RCC 7860 (cell line): ENCODE data around the gene IGSF23.

Source experiments
- DNase-seq: peaks from one replicate; pipeline ENCODE4 v3.0.0-alpha.2; 2015; ENCODE audit warnings: low spot score
- FAIRE-seq: peaks from 2 replicates; lab custom pipeline; 2012; peaks lifted over from hg19 to GRCh38; lab: Jason Lieb, UNC

Gene IGSF23, protein sequence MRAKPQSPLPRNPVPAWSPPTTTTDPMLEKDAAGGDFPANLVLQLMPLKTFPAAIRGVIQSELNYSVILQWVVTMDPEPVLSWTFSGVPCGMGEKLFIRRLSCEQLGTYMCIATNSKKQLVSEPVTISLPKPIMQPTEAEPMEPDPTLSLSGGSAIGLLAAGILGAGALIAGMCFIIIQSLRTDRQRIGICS

DNA sequence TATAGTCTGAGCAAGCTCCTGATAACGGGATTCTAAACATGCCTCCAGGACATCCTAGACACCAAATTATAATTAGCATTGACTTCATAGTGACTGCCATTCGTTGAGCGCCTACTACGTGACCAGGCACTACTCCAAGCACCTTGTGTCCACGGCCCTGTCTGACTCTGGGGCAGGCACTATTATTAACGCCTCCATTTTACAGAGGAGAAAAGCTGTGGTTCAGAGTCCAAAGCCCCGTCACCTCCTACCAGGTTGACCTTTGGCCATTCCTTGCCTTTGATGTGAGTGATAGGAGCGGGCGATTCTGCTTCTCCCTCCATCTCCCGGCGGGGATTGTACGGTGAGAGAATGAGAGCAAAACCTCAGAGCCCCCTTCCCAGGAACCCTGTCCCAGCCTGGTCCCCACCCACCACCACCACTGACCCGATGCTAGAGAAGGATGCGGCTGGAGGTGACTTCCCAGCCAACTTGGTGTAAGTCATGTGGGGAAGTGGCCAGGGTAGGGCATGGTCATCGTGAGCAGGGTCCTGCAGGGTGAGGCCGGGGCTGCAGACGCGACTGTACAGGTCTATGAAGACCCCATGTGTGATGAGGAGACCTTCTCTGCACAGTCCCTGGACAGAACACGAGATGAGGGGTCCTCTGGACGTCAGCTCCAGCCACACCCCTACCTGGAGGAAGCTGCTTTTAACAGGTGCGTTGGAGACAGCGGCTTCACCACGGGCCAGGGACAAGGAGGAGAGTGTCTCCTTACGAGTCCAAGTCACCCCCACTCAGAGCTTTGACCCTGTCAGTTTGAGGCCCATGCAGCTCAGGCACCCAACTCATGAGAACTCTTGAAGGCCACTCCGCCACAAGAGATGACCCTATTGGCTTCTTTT, at the start of gene IGSF23:
Gene IGSF23, plus strand, starts transcription at position 269 of the 884 bp plus-strand sequence. Its CDS starts 83 bp downstream, at position 352.
- FAIRE-seq (no peak), DNase-seq (no peak)

DNA sequence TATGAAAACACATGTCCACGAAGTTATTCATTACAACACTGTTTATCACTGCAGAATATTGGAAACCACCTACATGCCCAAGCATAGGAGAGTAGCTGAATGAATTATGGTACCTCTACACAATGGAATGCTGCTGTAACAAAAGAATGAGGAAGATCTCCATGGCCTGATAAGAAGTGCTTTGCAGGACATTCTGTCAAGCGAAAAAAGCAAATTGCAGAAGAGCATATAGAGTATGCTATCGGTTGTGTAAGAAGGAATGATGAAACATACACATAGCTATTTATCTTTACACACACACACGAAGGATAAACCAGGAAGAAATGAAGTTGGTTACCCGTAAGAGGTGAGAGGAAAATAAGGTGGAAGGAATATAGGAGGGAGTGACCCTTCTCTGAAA, 46.4 kb upstream of the IGSF23 start:
- DNase-seq: no peak
- FAIRE-seq: no peak

DNA sequence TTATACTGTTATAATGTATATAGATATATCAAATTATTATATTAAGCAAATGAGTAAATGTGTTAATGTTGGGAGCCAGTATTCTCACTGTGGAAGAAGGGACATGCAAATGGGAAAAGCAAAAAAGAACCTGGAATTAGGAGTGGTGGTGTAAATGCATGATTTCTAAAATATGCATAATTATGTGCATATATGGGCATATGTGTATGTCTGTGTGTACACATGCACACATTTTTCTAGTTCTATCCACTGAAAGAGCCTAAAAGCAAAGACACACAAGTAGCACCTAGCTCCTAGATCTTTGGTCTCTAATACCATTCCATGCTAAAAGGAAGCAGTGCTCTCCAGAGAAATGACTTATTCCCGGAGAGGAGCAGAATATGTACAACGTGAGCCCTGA, 45.6 kb upstream of the IGSF23 start:
- FAIRE-seq (no peak), DNase-seq (no peak)

DNA sequence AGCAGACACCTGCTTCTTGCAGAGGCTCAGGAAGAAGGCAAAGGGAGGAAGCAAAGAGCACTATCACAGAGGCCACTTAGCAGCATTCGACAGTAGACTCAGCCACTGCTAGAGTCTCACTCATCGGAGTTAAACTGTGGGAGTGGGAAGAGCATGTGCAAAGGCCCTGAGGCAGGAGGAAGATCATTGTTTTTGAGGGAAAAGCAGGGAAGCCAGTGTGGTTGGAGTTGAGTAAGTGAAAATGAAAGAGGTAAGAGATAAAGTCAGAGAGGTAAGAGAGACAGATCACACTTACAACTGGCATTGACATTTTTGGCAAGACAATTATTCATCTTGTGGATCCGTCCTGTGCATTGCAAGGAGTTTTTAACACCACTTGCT, 42.8 kb upstream of the IGSF23 start:
- no peak for FAIRE-seq
- no peak for DNase-seq

DNA sequence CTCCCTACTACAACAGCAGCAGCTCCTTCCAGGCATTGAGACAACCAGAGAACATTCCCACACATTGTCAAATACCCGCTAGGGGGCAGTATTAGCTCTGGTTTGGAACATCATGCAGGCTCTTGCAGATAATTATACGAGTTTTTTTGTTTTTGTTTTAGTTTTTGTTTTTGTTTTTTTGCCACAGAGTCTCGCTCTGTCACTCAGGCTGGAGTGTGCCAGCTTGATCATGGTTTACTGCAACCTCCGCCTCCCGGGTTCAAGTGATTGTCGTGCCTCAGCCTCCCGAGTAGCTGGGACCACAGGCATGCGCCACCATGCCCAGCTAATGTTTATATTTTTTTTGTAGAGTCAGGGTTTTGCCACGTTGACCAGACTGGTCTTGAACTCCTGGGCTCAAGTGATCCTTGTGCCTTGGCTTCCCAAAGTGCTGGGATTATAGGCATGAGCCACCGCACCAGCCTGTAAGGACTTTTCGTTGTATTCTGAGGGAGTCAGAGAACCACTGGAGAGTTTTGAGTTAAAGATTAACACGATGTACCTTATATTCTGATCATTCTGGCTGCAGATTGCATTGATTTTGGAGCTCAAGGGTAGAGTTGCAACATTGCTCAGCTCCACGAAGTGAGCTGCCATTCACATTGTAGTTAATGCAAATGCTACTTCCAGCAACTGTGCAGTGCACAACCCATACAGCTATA, 42.2 kb upstream of the IGSF23 start:
- FAIRE-seq: peak; percentile 30

DNA sequence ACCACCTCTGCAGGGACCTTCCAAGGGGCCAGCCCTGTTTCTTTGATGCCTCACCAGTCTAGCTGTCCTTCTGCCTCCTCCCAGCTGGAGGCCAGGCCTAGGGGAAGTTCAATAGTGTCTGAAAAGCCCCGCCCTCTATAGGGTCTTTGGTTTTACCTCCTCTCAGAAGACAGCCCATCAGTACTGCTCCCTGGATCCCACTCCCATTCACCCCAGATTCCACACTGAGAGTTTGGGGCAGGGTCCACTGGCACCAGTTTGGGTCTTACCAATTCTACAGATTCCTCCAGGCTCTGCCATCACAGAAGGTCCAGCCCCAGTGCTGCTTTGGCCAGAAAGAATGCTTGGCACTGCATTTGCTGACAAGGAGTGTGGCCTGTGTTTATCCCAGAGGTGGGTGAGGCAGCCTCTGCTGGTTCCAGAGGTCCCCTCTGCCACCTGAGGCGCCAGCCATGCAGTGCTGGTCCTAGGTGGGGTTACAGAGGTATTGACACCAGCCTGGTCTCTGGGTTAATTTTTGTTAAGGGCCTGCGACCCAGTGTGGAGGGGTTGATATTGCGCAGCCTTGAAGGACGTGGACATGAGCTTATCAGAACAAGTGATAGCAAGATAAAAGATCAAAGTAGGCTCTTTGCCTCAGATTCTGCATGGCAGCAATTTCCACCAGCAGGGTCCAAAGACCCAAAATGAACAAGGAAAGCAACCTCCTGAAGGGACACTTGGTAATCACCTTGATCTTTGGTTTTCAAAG, 41.4 kb upstream of the IGSF23 start:
- DNase-seq: no peak
- FAIRE-seq: no peak

More for the DNA sequence above, 42.2 kb upstream of the IGSF23 start:
- peak; percentile 49 for DNase-seq

DNA sequence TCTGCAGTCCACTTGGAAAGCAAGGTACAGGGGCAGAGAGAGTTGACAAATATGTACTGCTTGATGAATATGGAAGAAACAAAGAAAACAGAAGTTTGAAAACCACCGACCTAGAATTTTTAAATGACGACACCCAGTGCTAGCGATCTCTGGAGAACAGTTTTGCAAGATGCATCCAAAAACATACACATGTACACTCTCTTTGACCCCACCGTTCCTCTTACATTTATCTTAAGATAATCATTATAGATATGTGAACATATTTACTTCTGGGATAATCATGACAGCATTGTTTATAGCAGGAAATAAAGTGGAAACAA, 40.8 kb upstream of the IGSF23 start:
- DNase-seq (no peak), FAIRE-seq (no peak)

DNA sequence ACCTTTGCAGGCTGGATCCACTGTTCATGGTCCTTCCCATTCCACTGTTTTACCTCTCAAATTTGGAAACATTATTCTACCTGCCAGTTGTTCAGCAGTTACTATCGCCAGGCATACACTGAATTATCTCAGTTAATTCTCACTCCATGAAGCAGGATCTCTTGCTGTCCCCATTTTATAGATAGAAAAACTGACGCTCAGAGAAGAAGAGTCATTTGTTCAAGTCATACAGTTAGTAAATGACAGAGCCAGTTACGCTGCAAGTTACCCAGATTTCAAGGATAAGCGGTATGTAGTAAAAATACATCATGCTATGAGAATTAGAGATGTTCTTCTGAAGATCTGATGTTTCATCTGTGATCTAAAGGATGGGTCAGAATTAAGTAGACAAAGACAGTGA, 40.2 kb upstream of the IGSF23 start:
- FAIRE-seq: no peak

DNA sequence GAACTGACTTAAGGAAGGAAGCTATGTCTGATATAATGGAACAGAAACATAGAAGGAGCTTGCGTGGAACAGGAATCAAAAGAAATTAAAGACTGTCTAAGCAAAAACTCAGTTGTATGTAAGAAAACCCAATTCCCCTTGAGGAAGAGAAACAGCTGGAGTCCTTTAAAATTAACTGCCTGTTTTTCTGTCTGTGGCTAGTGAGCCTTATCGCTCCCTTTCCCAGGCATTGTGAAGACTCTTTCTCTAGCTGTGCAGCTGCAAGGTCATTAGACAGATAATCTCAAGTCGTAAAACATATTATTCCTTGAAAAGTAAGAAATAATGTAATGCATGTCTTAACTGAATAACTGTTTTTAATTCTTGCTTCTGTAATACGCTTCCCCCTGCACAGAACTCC, 39.7 kb upstream of the IGSF23 start:
- FAIRE-seq (no peak), DNase-seq (no peak)

More for the DNA sequence above, 40.2 kb upstream of the IGSF23 start:
- no peak for DNase-seq

DNA sequence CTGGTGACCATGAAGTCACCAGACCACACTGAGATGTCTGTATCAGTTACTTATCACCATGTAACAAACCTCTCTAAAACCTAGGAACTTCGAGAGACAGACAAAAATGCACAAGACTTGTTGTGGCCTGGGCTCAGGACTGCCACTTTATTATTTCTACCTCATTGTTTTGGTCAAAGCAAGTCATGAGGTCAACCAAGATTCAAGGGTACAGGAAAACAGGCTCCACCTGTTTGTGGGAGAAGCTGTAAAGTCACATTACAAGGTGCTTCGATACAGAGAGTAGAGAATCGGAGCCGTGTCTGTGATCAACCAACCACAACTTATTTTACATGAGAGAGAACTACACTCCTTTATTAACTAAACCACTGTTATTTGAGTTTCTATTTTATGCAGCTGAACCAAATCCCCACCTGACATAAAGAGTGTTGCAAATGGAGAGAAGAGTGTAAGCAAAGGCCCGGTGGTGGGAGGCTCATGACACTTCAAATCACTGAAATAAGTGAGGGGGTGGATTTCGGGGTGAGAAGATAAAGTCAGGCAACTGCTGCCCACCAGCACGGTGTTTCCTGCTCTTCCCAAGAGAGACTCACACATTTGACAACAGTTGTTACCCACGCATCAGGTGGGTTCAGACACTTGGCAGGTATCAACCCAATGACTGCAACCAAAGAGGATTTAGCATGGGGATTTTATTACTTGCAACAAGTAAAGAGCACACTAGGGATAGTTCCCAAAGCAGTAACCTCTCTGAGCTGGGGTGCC, 39.0 kb upstream of the IGSF23 start:
- FAIRE-seq: no peak
- DNase-seq: no peak

DNA sequence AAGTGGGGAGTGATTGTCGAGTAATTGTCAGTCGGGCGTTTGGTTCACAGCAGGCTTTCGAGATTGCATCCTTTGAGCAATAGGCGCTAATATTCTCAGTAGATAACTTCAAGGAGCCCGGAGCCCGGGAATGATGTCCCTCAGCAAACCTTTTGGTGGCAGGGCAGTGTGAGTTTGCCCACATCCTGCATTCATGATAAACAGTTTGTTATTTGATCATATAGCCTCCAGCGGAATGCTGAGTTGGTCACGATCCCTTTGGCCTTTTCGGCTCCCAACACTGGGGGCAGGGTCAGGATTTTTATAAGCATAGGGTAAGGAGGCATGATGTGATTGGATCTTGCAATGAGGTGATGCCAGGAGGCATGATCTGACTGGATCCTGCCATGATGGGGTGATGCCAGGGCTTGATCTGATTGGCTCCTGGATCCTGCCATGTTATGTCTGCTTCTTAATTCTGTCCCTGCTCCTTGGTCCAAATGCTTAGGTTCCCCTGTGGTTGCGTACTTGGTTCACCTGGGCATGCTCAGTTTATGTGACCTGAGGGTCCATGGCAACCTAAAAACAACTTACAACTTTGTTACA, 38.2 kb upstream of the IGSF23 start:
- DNase-seq: no peak
- FAIRE-seq: no peak

DNA sequence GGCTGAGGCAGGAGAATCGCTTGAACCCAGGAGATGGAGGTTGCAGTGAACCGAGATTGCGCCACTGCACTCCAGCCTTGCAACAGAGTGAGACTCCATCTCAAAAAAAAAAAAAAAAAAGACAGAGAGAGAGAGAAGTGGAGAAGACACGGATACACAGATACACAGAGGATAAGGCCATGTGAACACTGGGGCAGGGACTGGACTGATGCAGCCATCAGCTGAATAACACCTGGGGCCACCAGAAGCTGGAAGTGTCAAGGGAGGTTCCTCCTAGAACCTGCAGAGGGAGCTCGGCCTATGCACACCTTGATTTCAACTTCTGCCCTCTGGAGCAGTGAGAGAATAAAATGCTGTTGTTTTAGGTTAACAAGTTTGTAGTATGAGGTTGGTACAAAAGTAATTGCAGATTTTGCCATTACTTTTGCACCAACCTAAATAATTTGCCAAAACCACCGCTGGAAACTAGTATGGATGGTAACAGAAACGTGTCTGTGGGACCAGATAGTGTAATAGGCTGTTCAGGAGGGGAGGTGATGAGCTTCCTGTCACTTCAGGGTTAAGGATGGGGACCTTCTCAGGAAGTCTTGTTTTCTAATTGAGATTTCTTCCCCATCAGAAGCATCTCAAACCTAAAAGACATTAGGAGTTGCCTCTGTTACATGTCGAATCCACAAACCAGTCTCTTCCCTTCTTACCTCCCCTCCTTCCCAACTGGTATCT, 36.4 kb upstream of the IGSF23 start:
- DNase-seq (peak; percentile 36), FAIRE-seq (no peak)

DNA sequence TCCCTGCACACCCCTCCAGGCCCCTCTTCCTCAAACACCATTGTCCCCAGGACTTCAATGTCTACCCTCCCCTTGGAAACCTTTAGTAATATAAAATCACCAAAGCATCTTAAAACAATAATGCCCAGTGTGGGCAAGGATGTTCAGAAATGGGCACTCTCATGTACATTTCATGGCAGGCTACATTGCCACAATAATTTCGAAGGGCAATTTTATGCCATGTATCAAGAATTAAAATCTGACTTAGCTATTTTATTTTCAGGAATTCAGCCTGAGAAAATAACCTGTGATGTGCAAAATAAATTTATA, 35.8 kb upstream of the IGSF23 start:
- FAIRE-seq: no peak
- DNase-seq: no peak

DNA sequence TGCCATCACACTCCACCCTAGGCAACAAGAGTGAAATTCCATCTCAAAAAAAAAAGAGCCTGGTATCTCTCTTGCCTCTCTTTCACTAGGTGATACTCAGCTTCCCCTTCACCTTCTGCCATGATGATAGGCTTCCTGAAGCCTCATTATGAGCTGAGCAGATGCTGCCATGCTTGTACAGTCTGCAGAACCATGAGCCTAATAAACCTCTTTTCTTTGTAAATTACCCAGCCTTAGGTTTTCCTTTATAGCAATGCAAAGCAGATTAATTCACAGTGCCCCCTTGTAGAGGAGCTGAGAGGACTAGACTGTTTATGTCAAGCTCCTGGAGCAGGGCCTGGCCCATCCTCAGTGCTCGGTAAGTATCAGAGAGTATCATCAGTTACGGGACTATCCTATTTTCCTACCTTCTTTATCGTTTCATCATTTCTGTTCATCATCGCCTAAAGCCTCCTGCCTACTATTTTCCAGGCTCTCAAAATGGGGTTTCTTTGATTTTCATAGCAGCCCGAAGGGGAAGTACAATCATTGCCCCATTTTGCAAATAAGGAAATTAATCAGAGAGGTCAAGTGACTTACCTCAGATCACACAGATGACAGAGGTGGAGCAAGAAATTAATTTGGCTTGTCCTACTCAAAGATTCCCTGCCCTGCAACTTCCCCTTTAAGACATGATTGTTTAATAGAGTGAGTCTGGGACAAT, 33.5 kb upstream of the IGSF23 start:
- FAIRE-seq: no peak
- no peak for DNase-seq

DNA sequence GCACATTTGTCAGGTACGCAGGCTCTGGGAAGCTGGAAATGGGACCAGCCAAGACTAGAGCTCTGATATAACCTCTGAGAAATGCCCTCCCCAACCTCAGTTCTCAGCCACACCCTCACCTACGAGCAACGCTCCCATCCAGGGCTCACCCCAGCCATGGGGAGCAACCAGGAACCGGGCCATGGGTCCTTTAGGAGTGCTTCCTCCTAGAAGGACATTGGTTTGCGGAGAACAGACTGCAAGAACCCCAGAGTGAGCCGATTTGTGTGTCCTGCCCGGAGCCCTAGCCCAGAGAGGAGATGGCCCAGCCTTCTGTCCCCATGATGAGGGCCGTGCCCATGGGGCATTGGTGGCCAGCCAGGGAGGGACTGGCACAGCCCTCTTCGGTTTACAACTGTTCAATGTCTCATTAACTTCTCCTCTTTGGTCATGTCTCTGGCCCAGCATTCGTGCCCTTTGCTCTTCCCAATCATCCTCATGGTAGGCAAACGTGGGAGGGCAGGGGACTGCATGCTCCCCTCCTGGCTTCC, 32.9 kb upstream of the IGSF23 start:
- no peak for DNase-seq
- no peak for FAIRE-seq

DNA sequence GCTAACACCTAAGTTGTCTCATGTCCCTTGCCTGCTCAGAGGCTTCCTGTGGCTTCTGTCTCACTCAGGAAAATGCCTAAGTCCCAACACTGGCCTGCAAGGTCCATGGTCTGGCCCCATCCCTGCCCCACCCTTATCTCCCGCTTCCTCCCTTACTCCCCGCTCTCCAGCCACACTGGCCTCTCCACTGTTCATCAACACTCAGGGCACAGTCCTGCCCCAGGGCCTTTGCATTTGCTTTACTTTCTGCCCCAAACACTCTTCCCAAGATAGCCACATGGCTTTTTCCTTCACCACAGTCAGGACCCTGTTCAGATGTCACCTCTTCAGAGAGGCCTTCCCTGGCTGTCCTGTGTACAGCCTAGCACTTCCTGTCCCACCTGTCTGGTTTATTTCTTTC, 32.1 kb upstream of the IGSF23 start:
- DNase-seq (no peak), FAIRE-seq (no peak)

DNA sequence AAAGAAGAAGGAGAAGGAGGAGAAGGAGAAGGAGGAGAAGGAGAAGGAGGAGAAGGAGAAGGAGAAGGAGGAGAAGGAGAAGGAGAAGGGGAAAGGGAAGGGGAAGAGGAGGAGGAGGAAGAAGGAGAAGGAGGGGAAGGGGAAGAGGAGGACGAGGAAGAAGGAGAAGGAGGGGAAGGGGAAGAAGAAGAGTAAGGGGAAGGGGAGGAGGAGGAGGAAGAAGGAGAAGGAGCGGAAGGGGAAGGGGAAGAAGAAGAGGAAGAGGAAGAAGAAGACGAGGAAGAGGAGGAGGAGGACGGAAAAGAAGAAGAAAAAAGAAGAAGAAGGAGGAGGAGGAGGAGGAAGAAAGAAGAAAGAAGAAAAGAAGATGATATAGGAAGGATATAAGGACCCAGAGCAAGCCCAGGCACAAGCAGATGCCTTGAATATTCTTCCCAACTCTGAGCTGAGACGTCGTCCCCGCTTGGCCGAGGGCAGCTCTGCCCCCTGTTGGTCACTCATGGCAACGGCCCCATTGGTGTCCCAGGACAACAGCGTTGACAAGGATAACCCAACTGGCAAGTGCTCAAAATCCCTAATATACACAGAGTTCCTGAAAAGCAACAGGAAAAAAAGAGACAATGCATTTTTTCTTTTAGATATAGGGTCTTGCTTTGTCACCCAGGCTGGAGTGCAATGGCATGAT, 30.6 kb upstream of the IGSF23 start:
- DNase-seq (no peak), FAIRE-seq (no peak)
